NK-92 (cell line): ENCODE measurements around the gene FLOT1.
"Not testable (repeated sequence)": the region's sequence is repeated elsewhere in the genome, so short reads cannot be mapped to it uniquely, and the experiment has no call there.

Experiments
- DNase-seq: peaks from one replicate; lab custom pipeline; 2025; ENCODE audit not compliant: unreplicated experiment; lab: John Stamatoyannopoulos, UW

FLOT1 gene

GRCh38 chr6:30767158-30767943 lies 24.9 kb upstream of the FLOT1 start:
- no peak for DNase-seq

DNA sequence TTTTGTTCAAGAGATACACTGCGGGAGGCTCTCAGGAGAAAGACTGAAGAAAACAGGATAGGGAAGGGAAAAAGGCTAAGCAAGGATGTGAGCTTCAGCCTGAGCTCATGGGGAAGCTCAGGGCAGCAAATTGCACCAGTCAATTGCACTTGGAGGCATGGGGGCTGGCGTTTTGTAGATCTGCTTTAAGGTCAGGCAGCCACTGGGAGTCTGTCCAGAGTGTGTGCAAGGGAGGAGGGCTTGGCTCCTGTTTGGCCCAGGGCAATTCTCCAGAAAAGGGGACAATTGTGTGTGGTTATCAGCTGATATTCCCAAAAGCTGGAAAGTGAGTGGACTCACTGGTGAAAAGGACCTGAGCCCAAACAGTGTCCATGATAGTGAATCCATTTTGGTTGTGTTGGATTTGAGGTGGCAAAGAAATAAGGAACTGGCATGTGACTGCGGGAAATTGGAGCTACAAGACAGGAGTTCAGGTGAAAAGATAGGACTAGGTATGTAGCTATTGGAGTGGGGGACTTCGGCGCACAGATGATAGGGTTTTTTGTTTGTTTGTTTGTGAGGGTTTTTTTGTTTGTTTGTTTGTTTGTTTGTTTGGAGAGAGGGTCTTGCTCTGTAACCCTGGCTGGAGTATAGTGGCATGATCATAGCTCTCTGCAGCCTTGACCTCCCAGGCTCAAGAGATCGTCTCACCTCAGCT lies 24.1 kb upstream of the FLOT1 start:
- no peak for DNase-seq

DNA sequence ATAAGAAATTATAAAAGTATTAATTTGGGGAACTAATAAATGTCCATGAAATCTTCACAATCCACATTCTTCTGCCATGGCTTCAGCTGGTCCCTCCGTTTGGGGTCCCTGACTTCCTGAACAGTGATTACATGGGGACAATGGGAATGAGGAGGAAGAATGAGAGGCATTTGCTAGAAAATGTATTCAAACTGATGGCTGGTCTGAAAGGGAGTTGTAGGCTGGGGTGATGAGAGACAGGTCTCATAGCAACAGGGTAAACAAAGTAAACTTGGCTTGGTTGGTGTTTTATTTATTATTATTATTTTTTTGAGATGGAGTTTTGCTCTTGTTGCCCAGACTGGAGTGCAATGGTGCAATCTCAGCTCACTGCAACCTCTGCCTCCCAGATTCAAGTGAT lies 23.0 kb upstream of the FLOT1 start:
- DNase-seq = not testable (repeated sequence)

GRCh38 chr6:30764490-30765043 lies 22.1 kb upstream of the FLOT1 start:
- DNase-seq = not testable (repeated sequence)

GRCh38 chr6:30763618-30764489 lies 21.4 kb upstream of the FLOT1 start:
- no peak for DNase-seq

- DNase-seq = no peak
These were observed 20.7 kb upstream of the FLOT1 start for GRCh38 chr6:30763155-30763617.

- DNase-seq = no peak
These were observed 19.4 kb upstream of the FLOT1 start for GRCh38 chr6:30761791-30762429.

DNA sequence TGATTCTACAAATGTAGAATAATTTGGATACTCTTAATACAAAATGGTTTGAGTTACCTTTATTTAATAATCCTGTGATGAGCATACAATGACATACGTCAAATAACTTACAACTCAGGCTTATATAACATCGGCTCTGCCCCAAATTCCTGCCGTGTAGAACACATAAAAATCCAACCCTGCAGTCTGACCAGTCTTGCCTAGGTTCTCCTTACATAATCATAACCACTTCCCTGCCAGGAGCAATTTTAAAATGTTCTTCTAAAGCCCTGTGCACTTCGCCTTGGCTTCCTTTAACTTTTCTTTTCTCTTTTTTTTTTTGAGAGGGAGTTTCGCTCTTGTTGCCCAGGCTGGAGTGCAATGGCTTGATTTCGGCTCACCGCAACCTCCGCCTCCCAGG lies 18.1 kb upstream of the FLOT1 start:
- DNase-seq = no peak

DNA sequence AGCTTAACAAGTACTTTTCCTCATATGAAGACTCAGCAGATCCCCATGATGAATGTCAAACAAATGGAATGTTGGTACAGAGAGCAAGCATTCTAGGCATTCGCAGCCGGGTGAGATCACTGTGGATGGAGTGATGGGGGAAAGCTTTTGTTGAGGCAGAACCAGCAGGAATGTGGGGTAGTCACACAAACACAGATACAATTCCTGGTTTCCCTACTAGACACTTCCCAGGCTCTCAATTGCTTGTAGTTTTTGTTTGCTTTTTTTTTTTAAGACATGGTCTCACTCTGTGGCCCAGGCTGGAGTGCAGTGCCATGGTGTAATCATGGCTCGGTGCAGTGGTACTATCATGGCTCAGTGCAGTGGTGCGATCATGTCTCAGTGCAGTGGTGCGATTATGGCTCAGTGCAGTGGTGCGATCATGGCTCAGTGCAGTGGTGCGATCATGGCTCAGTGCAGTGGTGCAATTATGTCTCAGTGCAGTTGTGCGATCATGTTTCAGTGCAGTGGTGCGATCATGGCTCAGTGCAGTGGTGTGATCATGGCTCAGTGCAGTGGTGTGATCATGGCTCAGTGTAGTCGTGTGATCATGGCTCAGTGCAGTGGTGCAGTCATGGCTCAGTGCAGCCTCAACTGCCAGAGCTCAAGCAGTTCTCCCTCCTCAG lies 17.2 kb upstream of the FLOT1 start:
- DNase-seq = no peak

DNA sequence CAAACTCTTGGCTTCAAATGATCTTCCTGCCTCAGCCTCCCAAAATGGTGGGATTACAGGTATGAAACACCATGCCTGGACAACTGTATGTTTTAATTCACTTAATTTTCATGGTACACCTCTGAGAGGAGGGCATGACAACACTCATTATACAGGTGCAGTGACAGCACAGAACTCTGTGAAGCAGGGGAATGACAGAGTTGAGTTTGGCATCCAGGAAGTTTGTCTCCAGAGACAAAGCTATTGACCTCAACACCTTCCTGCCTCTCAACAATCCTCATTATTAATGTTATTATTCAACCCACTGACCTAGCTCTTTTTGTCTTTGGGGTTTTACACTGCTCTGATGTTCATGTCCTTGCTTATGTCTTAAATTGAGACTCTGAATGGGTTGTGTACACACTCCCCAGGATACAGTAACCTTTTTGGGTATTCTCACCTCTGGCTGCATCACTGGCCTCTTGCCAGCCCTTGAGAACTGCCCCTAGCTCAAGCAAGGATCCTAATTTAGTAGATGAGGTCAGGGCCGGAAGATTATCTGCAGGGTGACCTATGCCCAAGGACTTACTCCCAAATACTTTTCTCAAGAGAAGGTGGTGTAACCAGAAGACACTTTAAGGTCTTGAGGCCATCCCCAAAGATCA lies 14.9 kb upstream of the FLOT1 start:
- DNase-seq = no peak

DNA sequence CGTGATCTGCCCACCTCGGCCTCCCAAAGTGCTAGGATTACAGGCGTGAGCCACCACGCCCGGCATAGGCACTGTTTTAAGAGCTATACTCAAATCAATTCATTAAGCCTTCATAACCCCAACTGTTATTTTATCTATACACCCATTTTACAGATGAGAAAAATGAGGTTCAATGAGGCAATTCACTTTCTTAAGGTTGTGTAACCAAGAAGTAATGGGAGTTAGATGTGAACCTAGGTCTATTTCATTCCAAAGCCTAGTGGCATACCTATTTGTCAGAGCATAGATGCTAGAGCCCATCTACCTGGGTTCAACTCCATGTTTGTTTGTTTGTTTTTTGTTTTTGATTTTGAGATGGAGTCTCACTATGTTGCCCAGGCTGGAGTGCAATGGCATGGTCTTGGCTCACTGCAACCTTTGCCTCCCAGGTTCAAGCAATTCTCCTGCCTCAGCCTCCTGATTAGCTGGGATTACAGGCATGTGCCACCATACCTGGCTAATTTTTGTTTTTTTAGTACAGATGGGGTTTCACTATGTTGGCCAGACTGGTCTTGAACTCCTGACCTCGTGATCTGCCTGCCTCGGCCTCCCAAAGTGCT lies 14.0 kb upstream of the FLOT1 start:
- DNase-seq = not testable (repeated sequence)

- no peak for DNase-seq
These were observed 12.1 kb upstream of the FLOT1 start for GRCh38 chr6:30754631-30755030.

DNA sequence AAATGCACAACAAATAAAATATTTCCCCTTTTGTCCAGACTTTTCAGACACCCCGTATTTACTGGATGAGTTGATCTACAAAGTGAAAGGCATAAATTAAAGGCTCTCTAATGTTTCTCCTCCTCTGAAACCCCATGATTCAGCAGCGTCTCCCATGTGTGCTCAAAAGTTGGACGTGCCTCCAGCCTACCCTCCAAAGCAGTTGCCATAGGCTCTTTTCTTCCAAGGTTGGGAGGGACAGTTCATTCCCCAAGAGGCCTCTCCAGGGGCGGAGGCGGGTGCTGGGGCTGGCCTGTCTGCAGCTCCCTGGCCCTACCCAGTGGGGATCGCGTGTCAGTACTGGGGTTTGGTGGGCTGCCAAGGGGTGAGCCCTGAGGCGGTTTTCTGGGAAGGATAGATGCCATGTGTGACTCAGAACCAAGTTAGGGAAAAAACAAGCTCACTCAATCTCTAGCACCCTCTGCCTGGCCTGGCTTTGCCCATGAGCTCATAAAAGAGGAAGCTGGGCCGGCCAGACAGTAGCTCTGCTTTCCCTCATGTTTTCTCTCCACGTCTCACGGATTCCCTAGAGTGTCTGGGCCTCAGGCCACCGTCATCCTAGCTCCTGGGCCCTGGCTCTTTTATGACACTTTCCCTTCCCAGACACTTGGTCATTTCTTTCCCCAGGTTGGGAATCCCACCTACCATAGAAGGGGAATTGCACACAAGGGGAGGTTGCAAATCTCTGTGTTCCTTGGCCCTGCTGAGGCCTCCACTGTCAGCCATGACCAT lies 9.9 kb upstream of the FLOT1 start:
- DNase-seq = no peak

DNA sequence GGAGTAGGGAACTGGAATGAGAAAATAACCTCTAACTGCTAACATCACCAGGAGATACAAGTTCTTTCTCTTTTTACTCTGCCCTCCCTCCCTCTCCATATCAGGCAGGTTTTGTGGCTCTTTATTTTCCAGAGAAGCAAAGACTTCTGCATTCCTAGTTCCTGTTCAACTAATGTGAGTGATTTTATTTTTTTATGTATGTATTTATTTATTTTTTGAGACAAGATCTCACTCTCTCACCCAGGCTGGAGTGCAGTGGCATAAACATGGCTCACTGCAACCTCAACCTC lies 7.8 kb upstream of the FLOT1 start:
- no peak for DNase-seq

DNA sequence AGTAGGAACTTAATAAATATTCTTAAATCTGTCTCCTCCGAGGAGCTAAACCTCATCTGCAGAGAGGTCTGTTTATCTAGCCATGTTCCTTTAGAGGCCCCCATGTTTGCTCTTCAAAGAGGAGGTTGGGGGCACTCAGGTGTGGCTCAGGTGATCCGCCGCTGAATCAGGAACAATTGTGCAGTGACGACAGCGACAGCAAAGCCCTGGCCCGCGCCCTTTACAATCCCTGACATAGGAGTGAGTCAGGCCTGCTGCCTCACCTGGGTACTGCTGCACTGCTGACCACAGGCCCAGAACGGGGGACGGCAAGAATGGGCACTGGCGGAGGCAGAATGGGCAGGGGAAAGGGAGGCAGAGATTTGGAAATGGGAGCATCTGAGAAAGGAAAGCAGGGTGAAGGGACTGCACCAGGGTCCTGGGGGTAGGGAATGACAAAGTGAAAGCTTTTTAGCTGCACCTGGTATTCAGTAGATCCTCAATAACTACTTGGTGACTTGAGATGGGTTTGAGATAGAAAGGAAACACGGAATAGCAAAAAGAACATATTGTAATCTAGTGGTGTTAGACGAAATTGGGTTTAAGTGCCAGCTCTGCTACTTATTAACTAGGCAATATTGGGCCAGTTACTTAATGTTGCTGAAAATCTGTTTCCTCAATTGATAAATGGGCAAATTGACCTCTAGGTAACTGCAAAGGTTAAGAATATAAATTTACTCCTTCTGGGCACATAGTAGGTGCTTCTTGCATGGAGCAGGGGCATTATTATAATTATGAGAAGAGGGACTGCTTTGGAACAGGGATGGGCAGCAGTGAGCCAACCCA lies 7.3 kb upstream of the FLOT1 start:
- DNase-seq = no peak

- DNase-seq = no peak
These were observed 6.5 kb upstream of the FLOT1 start for GRCh38 chr6:30748851-30749540.
